Suppressor macrophage (primary cell): ENCODE data around the gene IGFBP6.

Experiments
- DNase-seq, 4 experiments: peaks; one replicate each; pipeline ENCODE4 v3.0.0-alpha.2; 2020 to 2022

Gene IGFBP6

GRCh38 chr12:53120685-53121525 is 23.4 kb downstream of the IGFBP6 start:
- no peak for DNase-seq

GRCh38 chr12:53122961-53123468 is 25.5 kb downstream of the IGFBP6 start:
- no peak for DNase-seq

DNA sequence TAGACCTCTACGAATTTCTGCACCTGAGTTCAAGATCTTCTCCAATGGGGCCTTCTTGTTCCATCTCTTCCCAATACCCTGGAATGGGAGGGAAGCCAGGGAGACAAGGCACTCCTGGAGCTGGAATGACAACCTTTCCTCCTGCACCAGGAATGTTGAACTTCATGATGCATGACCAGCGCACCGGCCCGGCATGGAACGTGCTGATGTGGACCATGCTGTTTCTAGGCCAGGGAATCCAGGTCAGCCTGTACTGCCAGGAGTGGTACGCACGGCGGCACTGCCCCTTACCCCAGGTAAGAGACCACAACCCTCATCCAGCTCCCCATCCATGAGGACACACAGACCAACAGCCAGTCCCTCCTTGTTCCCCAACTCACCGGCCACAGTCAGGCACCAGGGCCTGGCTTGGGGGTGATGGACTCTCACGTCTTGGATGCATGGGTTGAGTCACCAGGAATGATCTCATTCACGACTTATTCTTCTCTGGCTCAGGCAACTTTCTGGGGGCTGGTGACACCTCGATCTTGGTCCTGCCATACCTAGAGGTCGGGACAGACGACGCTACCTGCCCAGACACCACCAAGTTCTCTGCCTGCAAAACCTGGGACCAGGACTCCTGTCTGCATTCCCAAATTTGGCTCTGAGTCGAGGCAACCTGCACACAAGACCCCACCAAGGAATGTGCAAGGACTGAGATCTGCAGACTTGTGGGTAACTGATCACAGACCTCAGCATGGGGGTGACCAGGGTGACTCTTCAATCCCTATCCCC is 26.3 kb downstream of the IGFBP6 start:
- no peak for DNase-seq

DNA sequence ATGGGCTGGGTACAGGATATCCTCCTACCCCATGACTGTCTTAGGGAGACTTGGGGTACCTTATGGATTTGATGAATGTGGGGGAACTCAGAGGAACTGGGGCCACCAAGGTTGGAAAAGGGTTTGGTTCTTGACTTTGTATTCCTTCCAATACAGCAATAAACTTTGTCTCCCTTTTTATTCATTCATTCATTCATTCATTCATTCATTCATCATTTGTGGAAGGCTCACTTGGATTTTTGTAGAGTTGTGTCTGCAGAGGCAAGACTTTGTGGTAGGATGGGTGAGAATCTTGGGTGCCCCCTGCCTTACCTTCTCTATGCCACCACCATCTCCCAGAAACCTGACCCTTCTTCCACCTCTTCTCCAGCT is 26.9 kb downstream of the IGFBP6 start:
- no peak for DNase-seq

- DNase-seq, result no peak
Observed at GRCh38 chr12:53127169-53127568, 29.7 kb downstream of the IGFBP6 start.

DNA sequence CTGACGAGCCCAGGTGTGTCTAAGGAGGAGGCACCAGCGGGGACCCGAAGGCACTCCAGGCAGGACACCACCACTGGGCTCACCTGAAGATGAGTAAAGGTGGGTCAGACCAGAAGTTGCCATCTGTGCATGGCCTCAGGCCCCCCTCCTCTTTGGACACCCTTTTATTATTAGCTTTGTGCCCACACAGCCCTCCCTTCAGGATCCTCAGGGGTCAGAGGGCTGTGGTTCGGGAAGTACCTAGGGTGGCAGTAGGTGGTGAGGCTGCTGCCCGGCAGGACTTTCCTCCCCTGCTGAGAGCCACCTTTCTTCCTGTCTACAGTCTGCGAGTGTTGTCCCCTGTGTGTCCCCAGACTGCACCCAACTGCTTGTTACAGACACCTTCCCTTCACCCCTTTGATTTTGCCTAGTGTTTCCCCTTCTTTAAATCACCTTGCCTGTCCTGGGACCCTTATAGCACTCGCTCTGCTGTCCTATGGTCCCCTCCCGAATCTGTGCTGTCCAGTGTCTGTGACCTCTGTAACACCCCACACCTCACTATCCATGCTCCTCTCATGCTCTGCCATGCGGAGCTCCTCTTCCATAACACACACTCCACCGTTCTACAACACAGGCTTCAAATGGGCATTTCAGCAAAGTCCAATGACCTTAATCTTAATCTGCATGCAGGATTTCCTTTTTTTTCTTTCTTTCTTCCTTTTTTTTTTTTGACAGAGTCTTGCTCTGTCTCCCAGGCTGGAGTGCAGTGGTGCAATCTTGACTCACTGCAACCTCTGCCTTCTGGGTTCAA is 31.5 kb downstream of the IGFBP6 start:
- DNase-seq, result peak in 3 of 4 experiments; percentile 17 to 60 (median 52)

GRCh38 chr12:53131844-53132243 is 34.4 kb downstream of the IGFBP6 start:
- DNase-seq, result no peak

DNA sequence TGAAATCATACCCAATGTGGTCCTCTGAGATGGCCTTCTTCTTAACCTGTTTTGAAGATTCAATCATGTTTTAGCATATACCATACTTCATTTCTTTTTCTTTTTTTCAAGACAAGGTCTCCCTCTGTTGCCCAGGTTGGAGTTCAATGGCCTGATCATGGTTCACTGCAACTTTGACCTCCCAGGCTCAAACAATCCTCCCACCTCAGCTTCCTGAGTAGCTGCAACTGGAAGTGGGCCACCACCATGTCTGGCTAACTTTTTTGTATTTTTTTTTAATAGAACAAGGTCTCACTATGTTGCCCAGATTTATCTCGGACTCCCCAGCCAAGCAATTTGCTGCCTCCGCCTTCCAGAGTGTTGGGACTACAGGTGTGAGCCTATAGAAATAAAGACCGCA is 36.3 kb downstream of the IGFBP6 start:
- no peak for DNase-seq

GRCh38 chr12:53143355-53143754 is 45.9 kb downstream of the IGFBP6 start:
- DNase-seq, result no peak

DNA sequence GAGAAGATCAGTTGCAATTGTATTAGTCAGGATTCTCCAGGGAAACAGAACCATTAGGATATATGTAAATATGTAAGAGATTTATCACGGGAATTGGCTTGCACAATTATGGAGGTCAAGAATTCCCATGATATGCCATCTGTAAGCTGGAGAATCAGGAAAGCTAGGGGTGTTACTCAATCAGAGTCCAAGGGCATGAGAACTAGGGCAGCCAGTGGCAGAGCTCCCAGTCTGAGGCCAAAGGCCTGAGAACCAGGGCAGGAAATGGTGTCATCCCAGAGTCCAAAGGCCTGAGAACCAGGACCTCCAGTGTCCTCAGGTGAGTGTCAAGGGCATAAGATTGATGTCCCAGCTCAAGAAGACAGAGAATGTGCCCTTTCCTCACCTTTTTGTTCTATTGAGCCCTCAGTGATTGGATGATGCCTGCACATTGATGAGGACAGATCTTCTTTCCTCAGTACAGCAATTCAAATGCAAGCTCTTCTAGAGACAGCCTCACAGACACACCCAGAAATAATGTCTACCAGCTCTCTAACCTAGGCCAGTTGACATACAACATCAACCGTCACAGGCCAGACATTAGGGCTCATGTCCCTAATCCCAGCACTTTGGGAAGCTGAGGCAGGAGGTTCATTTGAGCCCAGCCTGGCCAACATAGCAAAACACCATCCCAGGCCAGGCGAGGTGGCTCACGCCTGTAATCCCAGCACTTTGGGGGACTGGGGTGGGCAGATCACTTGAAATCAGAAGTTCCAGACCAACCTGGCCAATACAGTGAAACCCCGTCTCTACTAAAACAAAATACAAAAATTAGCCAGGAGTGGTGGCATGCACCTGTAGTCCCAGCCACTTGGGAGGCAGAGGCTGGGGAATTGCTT is 48.2 kb downstream of the IGFBP6 start:
- DNase-seq, result no peak

DNA sequence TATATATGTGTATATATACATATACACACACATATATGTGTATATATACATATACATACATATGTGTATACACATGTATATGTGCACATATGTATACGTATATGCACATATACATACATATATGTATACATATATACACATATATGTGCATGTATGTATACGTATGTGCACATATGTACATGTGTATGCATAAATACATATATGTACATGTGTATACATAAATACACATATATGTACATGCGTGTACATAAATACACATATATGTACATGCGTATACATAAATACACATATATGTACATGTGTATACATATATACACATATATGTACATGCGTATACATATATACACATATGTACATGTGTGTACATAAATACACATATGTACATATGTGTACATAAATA is 49.7 kb downstream of the IGFBP6 start:
- DNase-seq, result no peak

- DNase-seq, result no peak
Observed at GRCh38 chr12:53147653-53148052, 50.2 kb downstream of the IGFBP6 start.

DNA sequence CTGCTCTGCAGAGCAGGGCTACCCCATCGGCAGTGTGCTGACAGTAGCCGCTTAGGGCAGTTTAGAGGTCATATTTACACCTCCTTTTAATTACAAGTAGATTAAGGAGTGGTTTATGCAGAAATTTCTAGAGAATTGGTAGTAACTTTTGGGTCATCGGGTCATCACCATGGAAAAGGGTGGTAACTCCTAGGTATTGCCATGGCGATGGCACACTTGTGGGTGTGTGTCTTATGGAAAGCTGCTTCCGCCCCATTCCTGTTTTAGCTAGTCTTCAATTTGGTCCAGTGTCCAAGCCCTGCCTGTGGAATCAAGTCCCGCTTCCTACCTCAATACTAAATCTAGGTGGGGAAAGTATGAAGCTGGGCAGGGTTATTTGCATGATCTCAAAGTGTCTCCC is 53.6 kb downstream of the IGFBP6 start:
- DNase-seq, result no peak
